ENCODE data around the gene LIPG.

DNA sequence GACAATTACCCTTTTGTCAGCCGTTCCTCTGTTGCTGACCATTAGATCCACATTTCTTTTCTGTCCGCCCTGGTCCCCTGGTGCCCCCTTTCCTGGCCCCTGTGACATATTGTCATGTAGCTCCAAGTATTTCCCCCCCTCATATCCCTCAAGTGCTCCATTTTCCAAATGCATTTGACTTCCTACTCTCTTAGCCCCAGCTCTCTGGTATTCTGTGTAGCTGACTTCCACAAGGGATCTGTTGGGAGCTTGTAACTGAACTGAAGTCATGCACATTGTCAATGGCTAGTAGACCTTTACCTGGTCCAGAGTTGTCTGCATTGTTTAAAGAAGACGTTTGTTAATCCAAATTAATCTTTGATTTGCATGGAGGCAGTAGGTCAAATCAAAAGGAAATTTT, 34.8 kb downstream of the LIPG start:
- TF ChIP-seq POLR2A (IDR thresholded peaks at IDR 0.05) = no peak
- TF ChIP-seq, protein P1, sequence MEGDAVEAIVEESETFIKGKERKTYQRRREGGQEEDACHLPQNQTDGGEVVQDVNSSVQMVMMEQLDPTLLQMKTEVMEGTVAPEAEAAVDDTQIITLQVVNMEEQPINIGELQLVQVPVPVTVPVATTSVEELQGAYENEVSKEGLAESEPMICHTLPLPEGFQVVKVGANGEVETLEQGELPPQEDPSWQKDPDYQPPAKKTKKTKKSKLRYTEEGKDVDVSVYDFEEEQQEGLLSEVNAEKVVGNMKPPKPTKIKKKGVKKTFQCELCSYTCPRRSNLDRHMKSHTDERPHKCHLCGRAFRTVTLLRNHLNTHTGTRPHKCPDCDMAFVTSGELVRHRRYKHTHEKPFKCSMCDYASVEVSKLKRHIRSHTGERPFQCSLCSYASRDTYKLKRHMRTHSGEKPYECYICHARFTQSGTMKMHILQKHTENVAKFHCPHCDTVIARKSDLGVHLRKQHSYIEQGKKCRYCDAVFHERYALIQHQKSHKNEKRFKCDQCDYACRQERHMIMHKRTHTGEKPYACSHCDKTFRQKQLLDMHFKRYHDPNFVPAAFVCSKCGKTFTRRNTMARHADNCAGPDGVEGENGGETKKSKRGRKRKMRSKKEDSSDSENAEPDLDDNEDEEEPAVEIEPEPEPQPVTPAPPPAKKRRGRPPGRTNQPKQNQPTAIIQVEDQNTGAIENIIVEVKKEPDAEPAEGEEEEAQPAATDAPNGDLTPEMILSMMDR (IDR thresholded peaks at IDR 0.05) = no peak

Data from prostate gland (tissue), 2 donors.